ENCODE results near the gene DEPDC4. TPM values are rescaled to one million over a fixed set of nuclear protein-coding genes. Genes with fewer than 3 reads are reported as not detected.

DEPDC4 gene
- polyA plus RNA-seq, 3 donors, result 5.4 to 6.4 (median 5.7) TPM

GRCh38 chr12:100216337-100216736 lies 50.5 kb downstream of the DEPDC4 start:
- DNase-seq, result no peak

GRCh38 chr12:100215209-100215608 lies 51.7 kb downstream of the DEPDC4 start:
- no peak for DNase-seq

- DNase-seq, result no peak
Observed at GRCh38 chr12:100214518-100214917, 52.4 kb downstream of the DEPDC4 start.

- no peak for DNase-seq
Observed at GRCh38 chr12:100213016-100213891, 53.6 kb downstream of the DEPDC4 start.

- DNase-seq, result no peak
Observed at GRCh38 chr12:100211698-100212097, 55.2 kb downstream of the DEPDC4 start.

GRCh38 chr12:100208834-100209233 lies 58.0 kb downstream of the DEPDC4 start:
- DNase-seq, result no peak

- DNase-seq, result no peak
Observed at GRCh38 chr12:100207311-100207710, 59.6 kb downstream of the DEPDC4 start.

GRCh38 chr12:100201604-100202423 lies 65.1 kb downstream of the DEPDC4 start:
- no peak for DNase-seq

GRCh38 chr12:100200463-100201181 lies 66.3 kb downstream of the DEPDC4 start, which contains the start of gene ACTR6:
Gene ACTR6, plus strand, starts transcription at chr12:100200815. Its CDS starts 37 bp downstream, at chr12:100200852.
- DNase-seq, result peak; percentile 98

- peak; percentile 58 for DNase-seq
Observed at GRCh38 chr12:100199347-100200149, 67.3 kb downstream of the DEPDC4 start.

- DNase-seq, result no peak
Observed at GRCh38 chr12:100199023-100199346, 67.9 kb downstream of the DEPDC4 start.

GRCh38 chr12:100197486-100197885 lies 69.4 kb downstream of the DEPDC4 start:
- DNase-seq, result no peak

- DNase-seq, result no peak
Observed at GRCh38 chr12:100193085-100193484, 73.8 kb downstream of the DEPDC4 start.

Other genes starting within 250 kb of the DEPDC4 start
- gene BLTP3B, start 124.2 kb downstream of the DEPDC4 start, polyA plus RNA-seq (ENCODE audit: insufficient read length in 3 of 3), result 10 to 100 TPM; 20.2 to 20.4 (median 20.4) TPM
- gene ACTR6, start 66.3 kb downstream of the DEPDC4 start, polyA plus RNA-seq (ENCODE audit: insufficient read length in 3 of 3), result 10 to 100 TPM; 32.6 to 37.5 (median 34.5) TPM
- 10 to 100 TPM; 46.5 to 59.6 (median 55.7) TPM for gene SCYL2, start 98 bp upstream of the DEPDC4 start, polyA plus RNA-seq (ENCODE audit: insufficient read length in 3 of 3)
- 1 to 10 TPM in 1 of 3 donors, under 1 TPM in 2; 0.25 to 1.1 (median 0.49) TPM for gene SLC17A8, start 90.0 kb upstream of the DEPDC4 start, polyA plus RNA-seq (ENCODE audit: insufficient read length in 3 of 3)
- 10 to 100 TPM; 12.2 to 14.2 (median 13.2) TPM for gene NR1H4, start 206.8 kb upstream of the DEPDC4 start, polyA plus RNA-seq (ENCODE audit: insufficient read length in 3 of 3)

Data from renal pelvis (tissue), 4 donors.